IMR-90 (cell line): Measurements from ENCODE around the gene SEMA3C. TPM values are rescaled to one million over a fixed set of nuclear protein-coding genes. Genes with fewer than 3 reads are reported as not detected.
A peak's percentile ranks its signal among the peaks of the same experiment; 100 is the strongest.

Source experiments
- ATAC-seq: fragments of 200-7000 bp; cut with Tn5 transposase; 2 replicates; pipeline ENCODE4 v1.9.1; 2020; ENCODE audit warnings: low read depth, mild to moderate bottlenecking, moderate library complexity
- BruUV-seq: library from RNA; stranded (reverse); fragments of 400-500 nt; replicated peaks from 2 replicates; lab custom pipeline; 2021; lab: Mats Ljungman, UMichigan
- CTCF ChIA-PET: fragments of 300-600 bp; formaldehyde crosslinking; extraction: SDS; loops from one replicate; lab custom pipeline; 2021; ENCODE audit warnings: antibody characterized with exemption; lab: Yijun Ruan, JAX
- POLR2A ChIA-PET: fragments of 300-600 bp; sonication (Branson Sonifier 250); formaldehyde crosslinking; loops from one replicate; lab custom pipeline; 2022; ENCODE audit warnings: antibody characterized with exemption; ENCODE audit not compliant: unreplicated experiment; lab: Charles Lee
- DNase-seq: peaks from one replicate; pipeline ENCODE4 v3.0.0; 2013
- H2AFZ ChIP-seq: replicated peaks from 2 replicates; pipeline ENCODE3; 2013; ENCODE audit warnings: low read length, mild to moderate bottlenecking; ENCODE audit not compliant: poor library complexity
- H2AK5ac ChIP-seq: 2 replicates; pipeline ENCODE4 v1.6.1; 2013; ENCODE audit warnings: low read depth, low read length, inconsistent platforms
- H2AK9ac ChIP-seq: replicated peaks from 2 replicates; pipeline ENCODE3; 2013; ENCODE audit warnings: mild to moderate bottlenecking, low read depth, low read length, moderate library complexity; ENCODE audit not compliant: poor library complexity
- H2BK120ac ChIP-seq: 2 replicates; pipeline ENCODE4 v1.6.1; 2013; ENCODE audit warnings: low read depth, low read length, inconsistent platforms
- H2BK15ac ChIP-seq: 3 replicates; pipeline ENCODE4 v1.6.1; 2013; ENCODE audit warnings: low read depth, low read length, inconsistent platforms
- H2BK20ac ChIP-seq: 2 replicates; pipeline ENCODE4 v1.6.1; 2013; ENCODE audit warnings: low read depth, mild to moderate bottlenecking, inconsistent platforms, low read length, moderate library complexity
- H2BK5ac ChIP-seq: 2 replicates; pipeline ENCODE4 v1.6.1; 2013; ENCODE audit warnings: mild to moderate bottlenecking, low read depth, low read length, inconsistent platforms; ENCODE audit not compliant: poor library complexity, severe bottlenecking
- H3K14ac ChIP-seq: replicated peaks from 2 replicates; pipeline ENCODE4 v1.6.1; 2013; ENCODE audit warnings: low read depth, low read length, inconsistent platforms
- H3K18ac ChIP-seq: 2 replicates; pipeline ENCODE4 v1.6.1; 2013; ENCODE audit warnings: low read depth, low read length, control low read depth
- H3K23ac ChIP-seq: 2 replicates; pipeline ENCODE4 v1.6.1; 2013; ENCODE audit warnings: low read depth, low read length, inconsistent platforms
- H3K27ac ChIP-seq: 2 replicates; pipeline ENCODE4 v1.5.1; 2013; ENCODE audit warnings: mild to moderate bottlenecking, control low read depth, low read length; ENCODE audit not compliant: insufficient read depth
- H3K27me3 ChIP-seq: 2 replicates; pipeline ENCODE4 v1.6.1; 2013; ENCODE audit warnings: low read length; ENCODE audit not compliant: control insufficient read depth, insufficient read depth
- H3K36me3 ChIP-seq: 2 replicates; pipeline ENCODE4 v1.6.1; 2013; ENCODE audit warnings: low read length, mixed read lengths; ENCODE audit not compliant: control insufficient read depth, insufficient read depth
- H3K4ac ChIP-seq: 2 replicates; pipeline ENCODE4 v1.6.1; 2013; ENCODE audit warnings: low read depth, low read length, inconsistent platforms
- H3K4me1 ChIP-seq: 2 replicates; pipeline ENCODE4 v1.6.1; 2013; ENCODE audit warnings: low read length, mixed read lengths; ENCODE audit not compliant: control insufficient read depth, insufficient read depth
- H3K4me2 ChIP-seq: 2 replicates; pipeline ENCODE4 v1.6.1; 2013; ENCODE audit warnings: low read depth, mild to moderate bottlenecking, control low read depth, low read length, moderate library complexity
- H3K4me3 ChIP-seq: 2 replicates; pipeline ENCODE4 v1.5.1; 2013; ENCODE audit warnings: low read depth, mild to moderate bottlenecking, control low read depth, low read length, moderate library complexity; ENCODE audit not compliant: insufficient read depth
- H3K56ac ChIP-seq: 2 replicates; pipeline ENCODE4 v1.6.1; 2013; ENCODE audit warnings: low read length, inconsistent platforms; ENCODE audit not compliant: insufficient read depth; ENCODE audit errors: extremely low read depth
- H3K79me1 ChIP-seq, 2 experiments: 2 replicates each; pipeline ENCODE4 v1.6.1; 2013; ENCODE audit warnings: low read length in 2 of 2, inconsistent platforms in 1 of 2, low read depth in 1 of 2
- H3K9ac ChIP-seq: 2 replicates; pipeline ENCODE4 v1.6.1; 2013; ENCODE audit warnings: low read depth, low read length, control low read depth
- H3K9me1 ChIP-seq: 2 replicates; pipeline ENCODE4 v1.6.1; 2013; ENCODE audit warnings: low read length, inconsistent platforms; ENCODE audit not compliant: insufficient read depth
- H3K9me3 ChIP-seq: 2 replicates; pipeline ENCODE4 v1.6.1; 2013; ENCODE audit warnings: low read length; ENCODE audit not compliant: control insufficient read depth, insufficient read depth
- H4K20me1 ChIP-seq: 2 replicates; pipeline ENCODE4 v1.6.1; 2013; ENCODE audit warnings: low read length, inconsistent platforms; ENCODE audit not compliant: insufficient read depth
- H4K5ac ChIP-seq: 2 replicates; pipeline ENCODE4 v1.6.1; 2013; ENCODE audit warnings: mild to moderate bottlenecking, low read depth, low read length, control low read depth
- H4K8ac ChIP-seq, 2 experiments: 2 replicates each; pipeline ENCODE4 v1.6.1; 2013; ENCODE audit warnings: low read depth in 2 of 2, low read length in 2 of 2, control low read depth in 1 of 2, inconsistent platforms in 1 of 2
- H4K91ac ChIP-seq: 2 replicates; pipeline ENCODE4 v1.6.1; 2013; ENCODE audit warnings: low read depth, low read length, inconsistent platforms; ENCODE audit not compliant: insufficient read depth
- BHLHE40 ChIP-seq: fragments of 150-350 bp; IDR thresholded peaks from 2 replicates; pipeline ENCODE4 v1.6.1; 2016; ENCODE audit warnings: mild to moderate bottlenecking, low read depth, low read length
- CEBPB ChIP-seq: IDR thresholded peaks from 2 replicates; pipeline ENCODE4 v1.6.1; 2012; ENCODE audit warnings: low read depth, low read length, improper control_type of control experiment
- CTCF ChIP-seq: conservative IDR thresholded peaks from 2 replicates; pipeline ENCODE4 v1.5.1; 2012; ENCODE audit warnings: mild to moderate bottlenecking, low read depth, low read length, improper control_type of control experiment
- ELK1 ChIP-seq: fragments of 150-350 bp; IDR thresholded peaks from 2 replicates; pipeline ENCODE4 v1.6.1; 2016; ENCODE audit warnings: low read depth, mild to moderate bottlenecking, low read length, moderate library complexity, borderline replicate concordance
- FOS ChIP-seq: fragments of 150-350 bp; IDR thresholded peaks from 2 replicates; pipeline ENCODE4 v1.6.1; 2016; ENCODE audit warnings: low read depth, low read length
- MAFK ChIP-seq: IDR thresholded peaks from 2 replicates; pipeline ENCODE4 v1.6.1; 2012; ENCODE audit warnings: low read depth, low read length, improper control_type of control experiment
- MAZ ChIP-seq: IDR thresholded peaks from 2 replicates; pipeline ENCODE4 v1.6.1; 2012; ENCODE audit warnings: low read depth, mild to moderate bottlenecking, low read length, improper control_type of control experiment, moderate library complexity, borderline replicate concordance
- MXI1 ChIP-seq: IDR thresholded peaks from 2 replicates; pipeline ENCODE4 v1.6.1; 2012; ENCODE audit warnings: low read depth, mild to moderate bottlenecking, low read length, moderate library complexity, borderline replicate concordance
- NFE2L2 ChIP-seq: fragments of 150-350 bp; IDR thresholded peaks from 2 replicates; pipeline ENCODE4 v1.6.1; 2016; ENCODE audit warnings: low read depth, mild to moderate bottlenecking, low read length
- POLR2A ChIP-seq: IDR thresholded peaks from 2 replicates; pipeline ENCODE4 v1.6.1; 2012; ENCODE audit warnings: mild to moderate bottlenecking, low read depth, low read length
- RAD21 ChIP-seq: IDR thresholded peaks from 2 replicates; pipeline ENCODE4 v1.6.1; 2012; ENCODE audit warnings: low read length, improper control_type of control experiment
- RCOR1 ChIP-seq: IDR thresholded peaks from 2 replicates; pipeline ENCODE4 v1.6.1; 2012; ENCODE audit warnings: mild to moderate bottlenecking, low read length, improper control_type of control experiment; ENCODE audit not compliant: insufficient replicate concordance
- RFX5 ChIP-seq: IDR thresholded peaks from 2 replicates; pipeline ENCODE4 v1.8.0; 2012; ENCODE audit warnings: low read depth, mild to moderate bottlenecking, low read length, moderate library complexity
- SMC3 ChIP-seq: fragments of 150-350 bp; IDR thresholded peaks from 2 replicates; pipeline ENCODE4 v1.6.1; 2016; ENCODE audit warnings: low read depth, mild to moderate bottlenecking, antibody characterized with exemption, low read length, moderate library complexity
- USF2 ChIP-seq: fragments of 150-350 bp; IDR thresholded peaks from 2 replicates; pipeline ENCODE4 v1.6.1; 2017; ENCODE audit warnings: mild to moderate bottlenecking, antibody characterized with exemption, low read length, low read depth
- WGBS, 2 experiments: methylation state at CpG; one replicate each; pipeline versions ENCODE4 v1.1.5 to v1.1.7; 2013; ENCODE audit warnings: missing lambda C conversion rate in 2 of 2; ENCODE audit not compliant: insufficient read length in 1 of 2; ENCODE audit errors: extremely low coverage in 2 of 2; 5-methylcytosine and 5-hydroxymethylcytosine counted together
- dilution Hi-C: fragments of 300-500 bp; cut with HindIII; formaldehyde crosslinking; loops from one replicate; pipeline ENCODE4 v1.14.3; 2018; ENCODE audit warnings: low sequenced_read_pairs; ENCODE audit not compliant: unreplicated experiment
- in situ Hi-C: fragments of 300-500 bp; cut with MboI; formaldehyde crosslinking; loops from 3 replicates; pipeline ENCODE4 v1.14.3; 2019; ENCODE audit warnings: low sequenced_read_pairs, inconsistent platforms, mixed read lengths
- intact Hi-C: fragments of 100-400 bp; cut with micrococcal nuclease; formaldehyde crosslinking; loops from 2 replicates; pipeline ENCODE4 v1.10.0; 2022
- polyA plus RNA-seq, 3 experiments: library from polyadenylated mRNA; depleted of rRNA; stranded (reverse); fragments of >200 nt; gene quantifications; 2 replicates each; pipeline ENCODE4 v1.2.3, GENCODE V29; 2012; ENCODE audit warnings: low replicate concordance in 1 of 3
- total RNA-seq: library from RNA; depleted of rRNA; stranded (reverse); fragments of >200 nt; gene quantifications from 2 replicates; pipeline ENCODE4 v1.2.3, GENCODE V29; 2012

The SEMA3C gene
- total and polyA plus RNA-seq, 2 of the 4 experiments (the other 2 are of a cell fraction) = 21.2 to 97.1 TPM

- no peaks in the 10 kb centered on the region; the same call in 1 of the 2 replicates for H3K36me3 ChIP-seq
- no peak overlapping the region for H3K18ac ChIP-seq
- DNase-seq (no peak), ATAC-seq (no peak)
- no peak overlapping the region for H2AK9ac ChIP-seq
- no TSS peak for BruUV-seq
- no CpG with 5 or more reads among the region's 4 CpGs for WGBS, 2 experiments
- H2BK15ac ChIP-seq = peak overlapping the region; percentile 90; the same call in 2 of the 3 replicates
- no peak overlapping the region for H2AFZ ChIP-seq
- peak overlapping the region; percentile 56 for H2BK5ac ChIP-seq
- no peak overlapping the region for H3K56ac ChIP-seq
- dilution Hi-C loops = no loop called here
- no peak overlapping the region; the same call in none of the 2 replicates for H3K14ac ChIP-seq
- in situ Hi-C loops = no loop called here
- H3K4me1 ChIP-seq = peaks cover 8% of the 10 kb centered on the region
- no peaks in the 10 kb centered on the region for H3K9me3 ChIP-seq
- peak overlapping the region; percentile 67; the same call in 1 of the 2 replicates for H2BK120ac ChIP-seq
- ChIA-PET POLR2A (no interaction called here), CTCF (interaction anchor here (0.7 kb wide), 1 partner anchor 588 kb away, joined by 4 read pairs; no protein-coding TSS in a partner anchor)
- H3K9me1 ChIP-seq = peaks cover 6% of the 10 kb centered on the region
- H2BK20ac ChIP-seq = peak overlapping the region; percentile 57; the same call in 1 of the 2 replicates
- H2AK5ac ChIP-seq = no peak overlapping the region
- H3K4me3 ChIP-seq = no peak overlapping the region
- intact Hi-C loops = loop anchor here (2.0 kb wide), 1 partner anchor 24 kb away; no protein-coding TSS in a partner anchor
- H3K27ac ChIP-seq = no peak overlapping the region
- H3K4ac ChIP-seq = peak overlapping the region; percentile 73
- no peak overlapping the region for H4K5ac ChIP-seq
- no peak overlapping the region for H3K9ac ChIP-seq
- no peak overlapping the region; the same call in 1 of the 2 replicates for H3K23ac ChIP-seq
- H3K27me3 ChIP-seq = no peaks in the 10 kb centered on the region
- no peak overlapping the region for H4K91ac ChIP-seq
- peaks cover 7 to 29% of the 10 kb centered on the region in 2 experiments; a peak in 3 of 4 replicates for H3K79me1 ChIP-seq
- H4K20me1 ChIP-seq = no peaks in the 10 kb centered on the region
- H3K4me2 ChIP-seq = no peak overlapping the region
- 0 out of 4 replicates have a peak overlapping the region, but pooled peaks of 1 of the 2 experiments have one; percentile 10 for H4K8ac ChIP-seq
- TF ChIP-seq MAZ (no peak), POLR2A (no peak), USF2 (no peak), CEBPB (no peak), CTCF (no peak), MXI1 (no peak), RFX5 (no peak), BHLHE40 (no peak), RAD21 (no peak), ELK1 (no peak), SMC3 (no peak), FOS (no peak), RCOR1 (no peak), NFE2L2 (no peak), MAFK (no peak)
Observed at GRCh38 chr7:80882213-80882801, 36.5 kb downstream of the SEMA3C start.
